IPS DF 4.7 (cell line): ENCODE results near the gene DEPDC5.

ENCODE experiments used
- DNase-seq: peaks from one replicate; pipeline ENCODE4 v3.0.0-alpha.2; 2013; ENCODE audit warnings: low spot score; ENCODE audit errors: extremely low read depth

Gene DEPDC5

GRCh38 chr22:31947296-31947695 lies 193.5 kb downstream of the DEPDC5 start:
- no peak for DNase-seq

GRCh38 chr22:31948002-31948401 lies 194.2 kb downstream of the DEPDC5 start:
- DNase-seq: no peak

GRCh38 chr22:31950226-31950625 lies 196.4 kb downstream of the DEPDC5 start:
- no peak for DNase-seq

GRCh38 chr22:31951194-31952093 lies 197.6 kb downstream of the DEPDC5 start:
- DNase-seq: no peak

GRCh38 chr22:31952094-31952401 lies 198.2 kb downstream of the DEPDC5 start:
- DNase-seq: no peak

- no peak for DNase-seq
These were observed 198.7 kb downstream of the DEPDC5 start for GRCh38 chr22:31952472-31952871.

- DNase-seq: no peak
These were observed 199.4 kb downstream of the DEPDC5 start for GRCh38 chr22:31953261-31953660.

- DNase-seq: no peak
These were observed 201.0 kb downstream of the DEPDC5 start for GRCh38 chr22:31954535-31955523.

GRCh38 chr22:31956360-31956759 lies 202.5 kb downstream of the DEPDC5 start:
- DNase-seq: no peak
